HG02973 (cell line): ENCODE data around the gene C9orf78.
"Not testable (repeated sequence)": the region's sequence is repeated elsewhere in the genome, so short reads cannot be mapped to it uniquely, and the experiment has no call there.

Experiments
- ATAC-seq: cut with Tn5 transposase; IDR thresholded peaks from one replicate; pipeline ENCODE4 v1.9.1; 2021; ENCODE audit warnings: moderate library complexity; ENCODE audit not compliant: unreplicated experiment

Gene C9orf78

DNA sequence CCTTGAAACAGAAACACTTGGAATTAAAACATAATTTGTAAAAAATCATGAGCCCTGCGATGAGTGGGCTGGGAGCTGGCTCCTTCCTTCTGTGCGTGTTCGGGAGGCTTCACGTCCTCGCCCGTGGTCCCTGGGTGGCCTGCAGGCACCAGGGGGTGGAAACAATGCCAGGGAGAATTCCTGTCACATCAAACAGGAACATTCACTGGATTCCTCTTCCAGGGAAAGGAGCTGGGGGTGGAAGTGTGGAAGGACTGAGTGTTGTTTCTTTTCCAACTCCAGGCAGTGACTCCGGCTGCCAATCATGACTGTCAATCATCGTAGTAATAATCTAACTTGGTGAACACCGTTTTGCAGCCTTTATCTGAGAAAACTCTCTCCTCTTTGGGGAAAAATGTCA lies 21.4 kb downstream of the C9orf78 start:
- no peak for ATAC-seq

- no peak for ATAC-seq
Observed at GRCh38 chr9:129812385-129812784, 22.7 kb downstream of the C9orf78 start.

DNA sequence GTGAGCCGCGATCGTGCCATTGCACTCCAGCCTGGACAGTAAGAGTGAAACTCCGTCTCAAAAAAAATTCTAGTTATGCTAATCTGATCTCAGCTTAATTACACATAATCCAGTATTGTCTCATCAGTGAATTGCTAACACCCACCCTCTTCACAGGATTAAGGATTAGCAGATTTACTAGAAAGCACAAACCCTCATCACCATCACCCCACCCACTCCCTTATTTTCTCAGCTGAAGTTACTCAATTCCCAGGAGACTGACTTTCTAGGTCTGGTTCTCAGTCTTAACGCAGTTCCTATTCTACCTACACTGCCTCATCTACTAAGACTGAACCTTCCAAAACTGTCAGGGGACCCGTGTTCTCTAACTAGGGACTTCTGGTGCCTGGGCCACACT lies 23.1 kb downstream of the C9orf78 start:
- no peak for ATAC-seq

DNA sequence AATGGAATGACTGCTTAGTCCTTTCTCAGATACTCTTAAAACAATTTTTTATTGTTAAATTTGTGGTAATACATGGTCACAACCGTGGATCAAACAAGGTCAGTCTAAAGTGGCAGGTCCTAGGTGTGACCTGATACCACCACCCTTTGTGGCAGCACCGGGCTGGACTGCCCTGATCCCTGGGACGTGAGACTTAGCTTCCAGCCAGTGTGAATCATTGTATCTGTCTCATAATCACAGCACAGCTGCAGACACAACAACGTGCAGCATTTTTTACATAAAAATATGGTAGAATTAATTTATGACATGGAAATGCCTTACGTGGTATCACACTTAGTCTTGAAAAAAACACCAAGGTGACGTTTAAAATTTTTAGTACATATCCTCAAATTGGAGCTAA lies 24.3 kb downstream of the C9orf78 start:
- no peak for ATAC-seq

DNA sequence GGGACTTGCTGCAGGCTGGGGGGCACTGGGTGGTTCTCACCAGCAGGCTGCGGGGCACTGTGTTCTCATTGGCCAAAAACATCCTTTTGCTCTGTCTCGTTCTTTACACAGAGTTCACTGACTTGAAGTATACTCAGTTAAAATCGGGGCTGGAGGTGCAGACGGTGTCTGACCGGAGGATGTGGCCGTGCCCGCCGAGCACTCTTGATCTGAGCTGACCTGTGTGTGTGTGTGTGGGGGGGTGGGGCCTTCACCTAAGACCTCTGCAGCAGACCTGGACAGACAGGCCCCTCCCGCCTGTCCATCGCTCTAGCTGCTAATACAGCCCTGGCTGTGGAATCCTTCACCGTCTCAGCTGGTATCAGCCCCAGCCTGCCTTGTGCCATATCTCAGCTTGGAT lies 25.0 kb downstream of the C9orf78 start:
- ATAC-seq: no peak

DNA sequence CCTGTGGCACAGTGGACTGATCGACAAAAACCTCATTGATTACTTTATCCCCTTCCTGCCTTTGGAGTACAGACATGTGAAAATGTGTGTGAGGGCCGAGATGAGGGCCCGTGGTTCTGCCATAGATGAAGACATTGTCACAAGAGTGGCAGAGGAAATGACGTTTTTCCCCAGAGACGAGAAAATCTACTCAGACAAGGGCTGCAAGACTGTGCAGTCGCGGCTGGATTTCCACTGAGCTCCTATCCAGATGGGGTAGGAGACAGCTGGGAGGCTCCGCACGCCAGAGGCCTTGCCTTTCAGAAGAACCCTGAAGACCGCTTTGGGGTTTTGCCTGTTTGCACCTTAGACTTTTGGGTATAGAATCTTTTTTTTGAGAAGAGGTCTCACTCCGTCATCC lies 25.7 kb downstream of the C9orf78 start:
- ATAC-seq: no peak

DNA sequence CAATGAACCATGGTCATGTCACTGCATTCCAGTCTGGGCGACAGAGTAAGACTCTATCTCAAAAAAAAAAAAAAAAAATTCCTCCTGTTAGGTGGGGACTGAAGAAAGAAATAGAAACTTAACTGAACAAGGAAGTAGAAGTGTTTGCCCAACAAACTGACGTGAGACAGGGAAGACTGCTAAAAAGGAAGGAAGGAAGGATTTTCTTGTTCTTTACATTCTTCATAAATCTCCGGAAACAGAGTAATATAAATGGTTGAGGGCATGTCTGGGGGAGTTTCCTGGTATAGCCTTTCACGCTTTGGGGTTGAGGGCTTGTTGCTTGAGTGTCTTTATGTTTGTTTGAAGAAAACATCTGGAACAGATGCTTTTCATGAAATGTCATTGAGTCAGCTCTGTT lies 29.0 kb downstream of the C9orf78 start:
- ATAC-seq: no peak

DNA sequence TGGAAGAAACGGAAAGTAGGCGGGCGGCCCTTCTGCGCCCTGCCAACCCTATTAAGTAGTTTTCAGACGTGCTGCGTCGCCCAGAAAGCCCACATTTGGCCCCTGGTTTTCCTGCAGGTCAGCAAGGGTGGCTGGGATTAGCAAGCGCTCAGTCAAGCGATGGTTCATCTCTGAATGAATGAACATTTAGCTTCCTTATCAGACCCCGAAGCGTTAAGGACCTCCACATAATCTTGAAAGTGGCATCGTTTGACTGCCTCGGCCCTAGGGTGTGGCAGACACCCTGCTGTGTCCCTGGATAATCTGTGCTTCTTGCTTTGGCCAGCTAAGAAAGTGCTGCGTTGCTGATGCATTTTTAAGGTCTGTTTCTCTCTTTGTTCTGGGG lies 31.4 kb downstream of the C9orf78 start:
- peak; percentile 7 for ATAC-seq

GRCh38 chr9:129802833-129803675 lies 32.0 kb downstream of the C9orf78 start, which contains the start of gene TOR1B:
Gene TOR1B (plus strand): TSS chr9:129803184. CDS start chr9:129803213, 29 bp downstream.
- ATAC-seq: peak; percentile 81

GRCh38 chr9:129801504-129801903 lies 33.6 kb downstream of the C9orf78 start:
- no peak for ATAC-seq

DNA sequence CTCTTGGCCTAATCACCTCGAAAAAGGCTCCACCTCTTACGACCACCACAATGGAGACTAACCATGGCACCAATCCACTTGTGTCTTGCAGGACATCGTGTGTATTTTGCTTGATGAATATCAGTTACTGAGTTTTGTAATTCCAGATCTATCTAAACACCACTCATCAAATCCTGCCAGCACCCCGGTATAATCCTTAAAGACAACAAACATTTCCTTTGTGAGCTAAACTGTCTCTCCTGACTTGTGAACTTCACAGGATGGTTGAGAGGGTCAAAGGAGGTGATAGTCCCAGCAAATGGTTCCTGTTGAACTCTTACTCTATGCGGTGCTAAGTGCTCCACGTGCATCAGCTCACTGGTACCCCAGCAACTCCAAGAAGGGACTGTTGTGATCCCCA lies 36.1 kb downstream of the C9orf78 start:
- ATAC-seq: no peak

- not testable (repeated sequence) for ATAC-seq
Observed at GRCh38 chr9:129796029-129796428, 39.0 kb downstream of the C9orf78 start.

DNA sequence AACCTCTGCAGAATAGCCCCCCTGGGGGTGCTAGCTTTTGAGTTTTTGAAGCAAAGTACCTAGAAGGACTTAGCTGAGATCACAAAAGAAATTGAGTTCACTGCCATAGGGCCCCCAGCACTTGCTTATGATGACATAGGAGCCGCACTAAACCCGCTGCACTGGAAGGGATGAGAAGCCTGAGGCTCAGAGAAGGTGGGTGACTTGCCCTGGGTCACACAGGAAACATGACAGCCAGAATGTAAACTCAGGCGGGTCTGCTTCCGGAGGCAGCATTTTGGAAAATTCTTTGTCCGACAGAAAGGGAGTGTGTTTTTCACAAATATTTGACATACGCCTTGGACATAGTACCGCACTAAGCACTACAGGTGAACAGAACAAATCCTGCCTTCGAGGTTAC lies 40.5 kb downstream of the C9orf78 start:
- no peak for ATAC-seq

GRCh38 chr9:129786481-129786880 lies 48.6 kb downstream of the C9orf78 start:
- no peak for ATAC-seq

DNA sequence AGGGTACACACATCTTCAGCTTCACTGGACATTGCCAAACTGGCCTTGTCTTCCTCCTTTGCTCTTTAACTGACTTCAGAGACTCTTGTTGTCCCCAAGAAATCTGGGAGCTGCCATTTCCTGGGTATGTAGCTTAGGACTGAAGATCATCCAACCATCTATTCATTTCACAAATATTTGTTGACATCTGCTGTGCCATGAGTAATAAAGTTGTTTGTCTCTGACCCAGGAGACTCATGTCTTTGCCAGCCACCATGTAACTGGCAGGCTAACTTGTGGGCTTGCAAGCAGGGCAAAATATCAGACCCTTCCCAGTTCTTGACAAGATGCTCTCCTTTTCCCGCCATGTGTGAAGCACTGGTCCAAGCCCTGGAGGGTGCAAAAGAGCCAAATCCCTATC lies 49.2 kb downstream of the C9orf78 start:
- ATAC-seq: no peak

- ATAC-seq: not testable (repeated sequence)
Observed at GRCh38 chr9:129784970-129785369, 50.1 kb downstream of the C9orf78 start.

GRCh38 chr9:129783516-129784361 lies 51.3 kb downstream of the C9orf78 start:
- no peak for ATAC-seq

GRCh38 chr9:129781981-129782380 lies 53.1 kb downstream of the C9orf78 start:
- ATAC-seq: no peak

DNA sequence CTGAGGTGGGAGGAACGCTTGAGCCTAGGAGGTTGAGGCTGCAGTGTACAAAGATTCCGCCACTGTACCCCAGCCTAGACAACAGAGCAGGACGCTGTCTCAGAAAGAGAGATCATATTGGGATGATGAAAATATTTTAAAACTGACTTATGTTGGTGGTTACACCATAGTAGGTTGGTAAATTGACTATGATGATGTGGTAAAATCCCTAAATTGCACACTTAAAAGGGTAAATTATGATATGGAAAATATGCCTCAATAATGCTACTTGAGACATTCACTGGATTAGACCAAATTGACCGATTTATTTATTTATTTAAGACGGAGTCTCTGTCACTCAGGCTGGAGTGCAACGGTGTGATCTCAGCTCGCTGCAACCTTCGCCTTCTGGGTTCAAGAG lies 53.9 kb downstream of the C9orf78 start:
- no peak for ATAC-seq

DNA sequence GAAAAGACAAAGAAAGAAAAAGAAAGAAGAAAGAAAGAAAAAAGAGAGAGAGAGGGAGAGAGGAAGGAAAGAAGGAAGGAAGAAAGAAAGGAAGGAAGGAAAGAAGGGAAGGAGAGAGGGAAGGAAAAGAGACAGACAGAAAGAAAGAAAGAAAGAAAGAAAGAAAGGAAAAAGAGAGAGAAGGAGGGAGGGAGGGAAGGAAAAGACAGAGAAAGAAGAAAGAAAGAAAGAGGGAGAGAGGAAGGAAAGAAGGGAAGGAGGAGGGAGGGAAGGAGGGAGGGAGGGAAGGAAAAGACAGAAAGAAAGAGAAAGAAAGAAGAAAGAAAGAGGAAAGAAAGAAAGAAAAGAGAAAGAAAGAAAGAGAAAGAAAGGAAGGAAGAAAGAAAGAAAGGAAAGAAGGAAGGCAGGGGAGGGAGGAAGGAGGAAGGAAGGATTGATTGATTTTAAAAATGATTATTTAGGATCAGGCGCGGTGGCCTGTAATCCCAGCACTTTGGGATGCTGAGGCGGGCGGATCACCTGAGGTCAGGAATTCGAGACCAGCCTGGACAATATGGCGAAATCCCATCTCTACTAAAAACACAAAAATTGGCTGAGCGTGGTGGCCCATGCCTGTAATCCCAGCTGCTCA lies 55.4 kb downstream of the C9orf78 start:
- ATAC-seq: no peak

DNA sequence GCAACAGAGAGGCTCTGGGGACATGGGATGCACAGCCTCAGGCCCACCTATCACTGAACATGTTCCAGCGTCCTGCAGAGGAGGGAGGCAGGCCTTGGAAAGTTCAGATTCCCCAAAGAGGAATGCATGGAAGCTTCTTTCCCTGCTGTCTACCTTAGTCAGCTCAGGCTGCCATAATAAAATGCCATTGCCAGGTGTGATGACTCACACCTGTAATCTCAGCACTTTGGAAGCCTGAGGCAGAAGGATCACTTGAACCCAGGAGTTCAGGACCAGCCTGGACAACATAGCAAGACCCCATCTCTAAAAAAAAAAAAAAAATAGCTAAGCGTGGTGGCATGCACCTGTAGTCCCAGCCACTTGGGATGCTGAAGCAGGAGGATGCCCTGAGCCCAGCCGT lies 56.6 kb downstream of the C9orf78 start:
- no peak for ATAC-seq

- no peak for ATAC-seq
Observed at GRCh38 chr9:129777769-129778130, 57.3 kb downstream of the C9orf78 start.
